ENCODE results near the gene GLIS2. TPM values are rescaled to one million over a fixed set of nuclear protein-coding genes. Genes with fewer than 3 reads are reported as not detected.
A peak's percentile ranks its signal among the peaks of the same experiment; 100 is the strongest.

The GLIS2 gene
- total RNA-seq, 1 experiment from 2014 or later = 6.7 TPM

- DNase-seq (ENCODE audit: low spot score) = peak; percentile 55
Observed at GRCh38 chr16:4369007-4369733, 53.3 kb downstream of the GLIS2 start.

GRCh38 chr16:4370151-4370550 is 54.3 kb downstream of the GLIS2 start:
- no peak for DNase-seq (ENCODE audit: low spot score)

GRCh38 chr16:4370570-4371356 is 54.9 kb downstream of the GLIS2 start:
- no peak for DNase-seq (ENCODE audit: low spot score)

- peak; percentile 73 for DNase-seq (ENCODE audit: low spot score)
Observed at GRCh38 chr16:4371357-4372000, 55.6 kb downstream of the GLIS2 start, which contains the start of gene VASN. VASN (plus strand) TSS chr16:4371848; CDS start chr16:4380878, 9,030 bp downstream.

DNA sequence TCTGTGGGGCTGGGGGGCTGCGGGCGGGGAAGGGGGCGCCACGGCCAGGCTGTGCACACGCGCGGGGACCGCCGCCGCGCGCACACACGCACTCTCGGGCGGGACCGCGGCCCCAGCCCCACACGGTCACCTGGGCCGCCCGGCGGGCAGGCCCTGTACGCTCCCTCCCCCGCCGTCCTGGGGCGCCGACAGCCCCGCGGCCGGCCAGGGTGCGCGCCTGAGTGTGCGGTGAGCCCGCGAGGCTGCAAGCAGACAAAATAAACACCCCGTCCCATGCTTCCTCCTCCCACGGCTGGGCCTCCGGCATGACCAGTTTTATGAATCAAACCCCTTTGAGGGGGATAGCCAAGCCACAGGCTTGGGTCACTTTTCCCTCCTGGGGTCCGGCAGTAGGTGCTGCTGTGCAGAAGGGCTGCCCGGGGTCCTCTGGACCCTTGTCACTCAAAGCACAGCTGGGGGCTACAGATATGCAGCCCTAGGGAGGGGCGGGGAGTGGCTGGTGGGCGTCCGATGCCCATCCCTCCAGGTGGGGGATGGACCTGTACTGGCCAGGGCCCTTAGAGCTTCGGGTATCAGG is 56.2 kb downstream of the GLIS2 start:
- no peak for DNase-seq (ENCODE audit: low spot score)

DNA sequence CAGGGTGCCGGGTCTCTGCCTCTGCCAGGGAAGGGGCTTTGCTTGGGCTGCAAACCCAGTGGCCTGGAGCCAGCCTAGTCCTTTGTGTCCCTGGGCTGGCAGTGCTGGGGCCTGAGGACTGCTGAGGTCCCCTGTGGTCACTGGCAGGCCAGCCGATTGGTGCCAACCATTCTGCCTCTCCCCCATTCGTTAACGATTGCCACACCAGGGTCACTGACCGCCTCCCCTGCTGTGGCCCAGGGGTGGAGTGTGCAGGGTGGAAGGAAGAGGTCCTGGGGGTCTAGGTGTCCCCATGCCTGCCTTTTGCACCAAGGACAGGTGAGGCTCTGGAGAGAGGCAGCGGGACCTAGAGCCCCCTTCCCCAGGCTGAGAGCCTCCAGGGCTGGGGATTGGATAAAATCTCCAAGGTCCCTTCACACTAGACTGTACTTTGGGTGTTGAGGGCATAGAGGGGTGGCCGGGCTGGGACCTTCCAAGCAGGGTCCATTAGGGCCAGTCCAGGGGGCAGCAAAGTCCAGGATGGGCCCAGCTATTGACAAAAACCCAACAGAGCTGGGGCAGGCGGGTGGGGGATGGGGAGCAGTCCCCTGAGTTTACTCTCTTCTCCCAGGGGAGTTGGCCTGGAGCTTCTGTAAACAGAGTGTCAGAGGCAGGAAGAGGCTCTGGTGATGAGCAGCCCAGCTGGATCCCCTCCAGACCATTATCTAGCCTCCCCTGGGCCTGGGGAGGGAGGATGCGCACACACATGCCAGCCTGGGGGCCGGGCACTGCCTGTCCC is 56.9 kb downstream of the GLIS2 start:
- DNase-seq (ENCODE audit: low spot score) = no peak

- DNase-seq (ENCODE audit: low spot score) = no peak
Observed at GRCh38 chr16:4373356-4373908, 57.6 kb downstream of the GLIS2 start.

- no peak for DNase-seq (ENCODE audit: low spot score)
Observed at GRCh38 chr16:4373909-4374742, 58.3 kb downstream of the GLIS2 start.

DNA sequence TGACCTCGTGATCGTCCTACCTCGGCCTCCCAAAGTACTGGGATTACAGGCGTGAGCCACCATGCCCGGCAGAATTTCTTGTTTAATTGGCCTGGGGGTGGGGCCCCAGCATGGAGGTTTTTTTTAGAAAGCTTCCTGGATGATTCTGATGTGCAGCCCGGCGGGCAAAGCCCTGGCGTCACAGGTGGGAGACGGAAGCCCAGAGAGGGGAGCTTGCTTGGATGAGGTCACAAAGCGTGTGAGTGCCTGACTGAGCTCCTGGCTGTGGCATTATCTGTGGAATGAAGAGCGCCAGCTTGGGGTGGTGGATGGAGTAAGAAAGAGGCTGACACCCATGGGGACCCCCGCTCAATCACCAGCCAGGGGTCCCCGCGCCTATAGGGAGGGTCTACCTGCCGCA is 59.9 kb downstream of the GLIS2 start:
- no peak for DNase-seq (ENCODE audit: low spot score)

- no peak for DNase-seq (ENCODE audit: low spot score)
Observed at GRCh38 chr16:4376126-4376892, 60.4 kb downstream of the GLIS2 start.

- DNase-seq (ENCODE audit: low spot score) = no peak
Observed at GRCh38 chr16:4376893-4377572, 61.2 kb downstream of the GLIS2 start.

DNA sequence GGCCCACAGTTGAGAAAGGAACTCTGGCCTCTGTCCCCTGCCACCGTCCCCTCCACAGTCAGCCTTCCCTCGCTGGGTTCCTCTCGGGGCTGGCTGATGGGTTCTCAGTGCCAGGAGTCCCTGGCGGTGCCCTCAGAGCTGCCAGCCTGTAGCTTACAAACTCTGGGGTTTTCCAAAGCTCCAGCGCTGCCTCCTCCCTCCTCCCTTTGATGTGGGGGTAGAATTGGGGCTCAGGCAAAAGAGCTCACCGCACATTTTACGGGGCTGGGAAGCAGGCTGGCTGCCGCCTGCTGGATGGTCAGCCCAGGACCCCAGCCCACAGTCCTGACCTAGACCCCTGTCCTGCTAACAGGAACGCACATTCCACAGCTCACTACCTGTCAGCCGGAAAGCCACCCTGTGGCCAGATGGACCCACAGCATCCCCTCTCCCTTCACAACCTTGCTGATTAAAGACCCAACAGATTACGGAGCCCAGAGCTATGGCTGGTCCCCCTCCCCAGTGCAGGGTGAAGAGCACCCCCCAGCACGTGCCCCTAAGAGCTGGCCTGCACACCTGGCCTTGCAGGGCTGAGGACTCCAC is 61.8 kb downstream of the GLIS2 start:
- DNase-seq (ENCODE audit: low spot score) = no peak

GRCh38 chr16:4378161-4378666 is 62.3 kb downstream of the GLIS2 start:
- no peak for DNase-seq (ENCODE audit: low spot score)

- no peak for DNase-seq (ENCODE audit: low spot score)
Observed at GRCh38 chr16:4378999-4379690, 63.3 kb downstream of the GLIS2 start.

DNA sequence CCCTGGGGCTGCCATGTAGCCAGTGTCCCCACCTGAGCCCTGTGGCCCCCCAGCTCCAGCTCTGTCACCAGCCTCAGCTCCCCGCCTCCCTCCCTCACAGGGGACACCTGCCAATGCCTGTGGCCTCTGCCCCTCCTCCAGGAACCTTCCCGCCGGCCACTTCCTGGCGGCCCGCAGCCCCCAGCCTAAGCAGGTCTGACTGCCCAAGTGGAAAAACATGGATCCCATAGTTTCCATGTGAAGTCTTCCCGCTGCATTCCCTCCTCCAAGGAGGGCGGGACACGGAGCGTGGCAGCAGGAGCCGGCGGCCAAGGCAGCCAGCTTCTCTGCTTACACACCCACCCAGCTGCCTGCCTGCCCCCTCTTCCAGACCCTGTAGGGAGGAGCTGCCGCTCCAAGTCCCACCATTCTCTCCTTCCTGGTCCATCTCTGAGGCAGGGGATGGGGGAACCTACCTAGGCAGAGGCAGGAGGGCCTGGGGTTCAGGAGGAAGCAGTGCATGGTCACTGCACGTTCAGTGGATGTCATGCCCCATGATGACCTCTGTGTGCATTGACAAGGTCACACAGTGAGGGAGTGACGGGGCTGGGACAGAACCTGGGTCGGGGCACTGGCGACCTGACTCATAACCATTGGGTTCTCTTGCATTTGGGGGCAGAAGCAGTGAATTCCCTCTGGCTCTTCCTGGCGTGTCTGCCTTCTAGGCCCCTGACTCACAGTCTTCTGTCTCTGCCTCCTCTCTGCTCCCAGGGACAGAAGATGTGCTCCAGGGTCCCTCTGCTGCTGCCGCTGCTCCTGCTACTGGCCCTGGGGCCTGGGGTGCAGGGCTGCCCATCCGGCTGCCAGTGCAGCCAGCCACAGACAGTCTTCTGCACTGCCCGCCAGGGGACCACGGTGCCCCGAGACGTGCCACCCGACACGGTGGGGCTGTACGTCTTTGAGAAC is 64.5 kb downstream of the GLIS2 start:
- DNase-seq (ENCODE audit: low spot score) = no peak

All from HT-29 (cell line).